ENCODE data around the gene NSRP1. TPM values are rescaled to one million over a fixed set of nuclear protein-coding genes. Genes with fewer than 3 reads are reported as not detected.
"Not testable (repeated sequence)": the region's sequence is repeated elsewhere in the genome, so short reads cannot be mapped to it uniquely, and the experiment has no call there.

NSRP1 gene
- total and polyA plus RNA-seq, 10 of the 15 experiments (the other 5 are each of a cell fraction or from before 2014, with no cell fraction given) = 12.5 to 69.7 (median 37.8) TPM

- H3K4me2 ChIP-seq (ENCODE audit: control insufficient read depth, insufficient read depth); H2AFZ ChIP-seq (ENCODE audit: control insufficient read depth, low read depth, low read length); H3K27ac ChIP-seq (ENCODE audit: control insufficient read depth, insufficient read depth); BruUV-seq (replicated peaks); DNase-seq (ENCODE audit: low read depth, low spot score); in situ Hi-C loops (cut with MboI); ATAC-seq; H3K9me3 ChIP-seq (replicated peaks; ENCODE audit: control insufficient read depth, insufficient read depth, low read length); H4K20me1 ChIP-seq (ENCODE audit: control insufficient read depth, insufficient read depth); FAIRE-seq; H3K9ac ChIP-seq (ENCODE audit: control insufficient read depth, insufficient read depth, low read length); H3K79me2 ChIP-seq (ENCODE audit: control insufficient read depth, insufficient read depth, low read length); intact Hi-C loops (cut with micrococcal nuclease; ENCODE audit: unreplicated experiment); H3K4me3 ChIP-seq; CTCF ChIA-PET; H3K4me1 ChIP-seq (ENCODE audit: control insufficient read depth, insufficient read depth, low read length); H3K36me3 ChIP-seq (ENCODE audit: control insufficient read depth in 2 of 2, insufficient read depth in 2 of 2, low read length in 1 of 2); H3K27me3 ChIP-seq (replicated peaks in 1 of 2; ENCODE audit: control insufficient read depth in 2 of 2, insufficient read depth in 2 of 2, low read length in 1 of 2): not testable (repeated sequence)
- WGBS (ENCODE audit: insufficient coverage, insufficient replicate concordance, low lambda C conversion rate, missing lambda C conversion rate) = 71% methylated on average over 8 of the region's 9 CpGs
- ChIA-PET RAD21 (ENCODE audit: unreplicated experiment) (interaction anchor here (1.3 kb wide), 1 partner anchor 95 kb away, joined by 3 read pairs; no protein-coding TSS in a partner anchor), POLR2A (interaction anchor here (0.6 kb wide), 1 partner anchor 174 kb away, joined by 3 read pairs; no protein-coding TSS in a partner anchor), SMC1A (ENCODE audit: uncharacterized antibody, unreplicated experiment) (interaction anchor here (0.6 to 1.6 kb wide), 2 partner anchors 70 to 376 kb away, joined by 3 to 5 read pairs; no protein-coding TSS in a partner anchor)
Observed at GRCh38 chr17:30200656-30201055, 84.0 kb downstream of the NSRP1 start.

GRCh38 chr17:30203471-30203981 lies 86.9 kb downstream of the NSRP1 start:
- Histone ChIP-seq H3K9ac (ENCODE audit: control insufficient read depth, insufficient read depth, low read length) (no peak overlapping the region), H3K4me1 (ENCODE audit: control insufficient read depth, insufficient read depth, low read length) (peaks cover 16% of the 10 kb centered on the region), H3K4me2 (ENCODE audit: control insufficient read depth, insufficient read depth) (no peak overlapping the region), H3K4me3 (no peak overlapping the region), H3K36me3 (ENCODE audit: control insufficient read depth in 2 of 2, insufficient read depth in 2 of 2, low read length in 1 of 2) (no peaks in the 10 kb centered on the region), H3K27me3 (replicated peaks in 1 of 2; ENCODE audit: control insufficient read depth in 2 of 2, insufficient read depth in 2 of 2, low read length in 1 of 2) (no peaks in the 10 kb centered on the region), H3K79me2 (ENCODE audit: control insufficient read depth, insufficient read depth, low read length) (no peaks in the 10 kb centered on the region), H3K27ac (ENCODE audit: control insufficient read depth, insufficient read depth) (no peak overlapping the region), H3K9me3 (replicated peaks; ENCODE audit: control insufficient read depth, insufficient read depth, low read length) (no peaks in the 10 kb centered on the region), H4K20me1 (ENCODE audit: control insufficient read depth, insufficient read depth) (no peaks in the 10 kb centered on the region), H2AFZ (ENCODE audit: control insufficient read depth, low read depth, low read length) (no peak overlapping the region)
- POLR2A ChIA-PET = interaction anchor here (1.0 to 1.2 kb wide), 3 partner anchors 16 to 37 kb away, joined by 3 read pairs; no protein-coding TSS in a partner anchor
- DNase-seq (ENCODE audit: low read depth, low spot score) (no peak), ATAC-seq (peak; percentile 87), FAIRE-seq (no peak)
- SMC1A ChIA-PET (ENCODE audit: uncharacterized antibody, unreplicated experiment) = interaction anchor here (1.0 to 3.2 kb wide), 12 partner anchors 9 to 133 kb away, joined by 3 to 25 read pairs (median 4); no protein-coding TSS in a partner anchor
- RAD21 ChIA-PET (ENCODE audit: unreplicated experiment) = interaction anchor here (1.5 to 4.1 kb wide), 4 partner anchors 73 to 120 kb away, joined by 3 to 22 read pairs (median 10); no protein-coding TSS in a partner anchor
- peak; percentile 40; the same call in 1 of the 2 replicates for TF ChIP-seq RAD21 (IDR thresholded peaks at IDR 0.05; ENCODE audit: insufficient read depth, low read depth, low read length)
- TF ChIP-seq CTCF (IDR thresholded peaks at IDR 0.05 in 2 of 3, conservative IDR thresholded peaks at IDR 0.05 in 1 of 3; ENCODE audit: control insufficient read depth in 2 of 3, extremely low read depth in 1 of 3, insufficient read depth in 1 of 3, low read depth in 3 of 3, low read length in 3 of 3) = peak; percentile 33 to 41 (median 40); a peak in 5 of 6 replicates
- TF ChIP-seq GABPA (IDR thresholded peaks at IDR 0.05; ENCODE audit: low read depth) = no peak
- TF ChIP-seq SMC3 (IDR thresholded peaks at IDR 0.05; ENCODE audit: borderline replicate concordance, low read length) = peak; percentile 37; the same call in 1 of the 2 replicates
- intact Hi-C loops (cut with micrococcal nuclease; ENCODE audit: unreplicated experiment) = no loop called here
- no TSS peak for BruUV-seq (replicated peaks)
- in situ Hi-C loops (cut with MboI) = no loop called here
- CTCF ChIA-PET = interaction anchor here (0.8 to 4.2 kb wide), 11 partner anchors 9 to 273 kb away, joined by 3 to 33 read pairs (median 4); partner anchors contain the start of gene SLC6A4
- 86% methylated on average over 6 of the region's 6 CpGs for WGBS (ENCODE audit: insufficient coverage, insufficient replicate concordance, low lambda C conversion rate, missing lambda C conversion rate)
